Right lobe of liver (tissue), 4 donors: ENCODE data around the gene CD81.

Experiments used
- POLR2A ChIP-seq: fragments of 450-650 bp; IDR thresholded peaks from one replicate; pipeline ENCODE4 v1.6.1; 2017; ENCODE audit warnings: antibody characterized with exemption, mild to moderate bottlenecking
- TF ChIP-seq, protein P1 (sequence below), 4 donors: fragments of 200-600 bp in 3 of 4; fragments of 450-650 bp in 1 of 4; IDR thresholded peaks; one replicate each; pipeline versions ENCODE4 v1.5.1 to v1.8.0; 2016 to 2022; ENCODE audit warnings: antibody characterized with exemption in 4 of 4, mild to moderate bottlenecking in 2 of 4
- donor health status: DM: no; HTN: no; CAD: no.
- donor health status: DM: no; HTN: no; CAD: no.
- donor health status: DM: no; HTN: yes; CAD: no.

DNA sequence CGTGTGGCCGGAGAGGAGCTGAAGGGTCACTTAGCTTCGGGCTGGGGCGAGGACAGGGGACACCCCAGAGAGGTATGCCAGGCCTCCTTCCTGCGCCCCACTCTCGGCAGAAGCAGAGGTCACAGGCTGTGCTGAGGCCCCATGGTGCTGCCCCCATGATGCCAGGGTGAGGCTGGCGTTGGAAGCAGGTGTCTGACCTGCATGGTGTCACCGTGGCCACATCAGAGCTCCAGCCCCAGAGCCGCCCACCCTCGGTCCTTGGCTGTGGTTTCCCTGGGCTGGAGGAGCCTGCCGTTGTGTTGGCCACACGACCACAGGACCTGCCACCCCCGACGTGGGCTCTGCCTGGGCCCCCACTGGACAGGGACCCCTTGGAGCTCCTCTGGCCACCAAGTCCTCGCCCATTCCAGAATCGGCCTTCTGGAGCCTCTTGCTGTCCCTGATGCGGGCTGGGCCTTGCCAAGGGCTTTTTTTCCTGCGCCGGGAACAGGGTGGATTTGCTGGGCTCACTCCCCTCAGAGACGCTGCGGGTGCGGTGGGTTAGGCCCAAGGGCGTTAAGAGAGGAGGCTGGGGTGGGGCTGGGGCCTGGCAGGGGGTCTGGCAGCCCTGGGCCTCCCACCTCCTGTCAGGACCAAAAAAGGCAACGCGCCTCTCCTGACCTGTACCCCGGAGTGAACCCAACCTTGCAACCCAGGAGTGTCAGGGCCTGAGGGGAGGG lies 15.3 kb downstream of the CD81 start:
- TF ChIP-seq, protein P1, sequence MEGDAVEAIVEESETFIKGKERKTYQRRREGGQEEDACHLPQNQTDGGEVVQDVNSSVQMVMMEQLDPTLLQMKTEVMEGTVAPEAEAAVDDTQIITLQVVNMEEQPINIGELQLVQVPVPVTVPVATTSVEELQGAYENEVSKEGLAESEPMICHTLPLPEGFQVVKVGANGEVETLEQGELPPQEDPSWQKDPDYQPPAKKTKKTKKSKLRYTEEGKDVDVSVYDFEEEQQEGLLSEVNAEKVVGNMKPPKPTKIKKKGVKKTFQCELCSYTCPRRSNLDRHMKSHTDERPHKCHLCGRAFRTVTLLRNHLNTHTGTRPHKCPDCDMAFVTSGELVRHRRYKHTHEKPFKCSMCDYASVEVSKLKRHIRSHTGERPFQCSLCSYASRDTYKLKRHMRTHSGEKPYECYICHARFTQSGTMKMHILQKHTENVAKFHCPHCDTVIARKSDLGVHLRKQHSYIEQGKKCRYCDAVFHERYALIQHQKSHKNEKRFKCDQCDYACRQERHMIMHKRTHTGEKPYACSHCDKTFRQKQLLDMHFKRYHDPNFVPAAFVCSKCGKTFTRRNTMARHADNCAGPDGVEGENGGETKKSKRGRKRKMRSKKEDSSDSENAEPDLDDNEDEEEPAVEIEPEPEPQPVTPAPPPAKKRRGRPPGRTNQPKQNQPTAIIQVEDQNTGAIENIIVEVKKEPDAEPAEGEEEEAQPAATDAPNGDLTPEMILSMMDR (IDR thresholded peaks at IDR 0.05): no peak
- TF ChIP-seq POLR2A: no peak
